ENCODE data around the gene TSHZ3. TPM values are rescaled to one million over a fixed set of nuclear protein-coding genes. Genes with fewer than 3 reads are reported as not detected.

Gene TSHZ3
- total and polyA plus RNA-seq, 2 of the 8 experiments (the other 6 are each of a cell fraction or from before 2014, with no cell fraction given), result 3.1 to 12.3 TPM

GRCh38 chr19:31285744-31286143 lies 63.5 kb downstream of the TSHZ3 start:
- DNase-seq (ENCODE audit: low read depth in 1 of 2, low spot score in 2 of 2), result no peak
- WGBS, 2 experiments (ENCODE audit: extremely low coverage in 1 of 2, insufficient coverage in 1 of 2, insufficient read length in 1 of 2, insufficient replicate concordance in 2 of 2, low coverage in 1 of 2, low lambda C conversion rate in 2 of 2, missing lambda C conversion rate in 1 of 2), result 97% methylated on average over 5 of the region's 5 CpGs; no CpG with 5 or more reads in 1 of the 2 experiments
- Histone ChIP-seq H3K23me2 (ENCODE audit: low read depth, low read length) (no peaks in the 10 kb centered on the region), H3K4me1 (replicated peaks in 1 of 4; ENCODE audit: control insufficient read depth in 3 of 4, insufficient read depth in 4 of 4, low read length in 3 of 4) (peaks cover 0 to 3% (median 0%) of the 10 kb centered on the region in 4 experiments; a peak in 1 of 7 replicates), H3K79me2 (ENCODE audit: control insufficient read depth in 1 of 2, insufficient read depth in 2 of 2, low read length in 2 of 2) (peaks cover 0 to 6% of the 10 kb centered on the region in 2 experiments; a peak in 1 of 4 replicates), H3K4me3 (ENCODE audit: extremely low read depth in 1 of 4, insufficient read depth in 2 of 4, low read depth in 3 of 4, low read length in 4 of 4) (no peak overlapping the region), H3K14ac (ENCODE audit: insufficient read length) (no peak overlapping the region), H3K79me1 (ENCODE audit: low read depth, low read length) (peaks cover 4% of the 10 kb centered on the region; the same call in 1 of the 2 replicates), H2BK15ac (ENCODE audit: low read length) (no peak overlapping the region), H3K27me3 (replicated peaks in 1 of 4; ENCODE audit: control insufficient read depth in 3 of 4, extremely low read depth in 1 of 4, insufficient read depth in 3 of 4, low read length in 3 of 4) (no peaks in the 10 kb centered on the region), H3K36me3 (ENCODE audit: control insufficient read depth in 2 of 4, insufficient read depth in 4 of 4, low read length in 3 of 4) (no peaks in the 10 kb centered on the region), H2BK120ac (replicated peaks; ENCODE audit: low read depth, low read length) (no peak overlapping the region), H2BK5ac (ENCODE audit: low read depth, low read length) (no peak overlapping the region), H2BK12ac (ENCODE audit: low read depth, low read length) (no peak overlapping the region), H4K5ac (ENCODE audit: insufficient read length, low read depth, low read length) (no peak overlapping the region), H3K56ac (replicated peaks; ENCODE audit: insufficient read length, low read depth, low read length) (no peak overlapping the region), H3K18ac (ENCODE audit: extremely low read depth, low read length) (no peak overlapping the region), H3K4me2 (ENCODE audit: insufficient read depth in 1 of 2, low read depth in 2 of 2, low read length in 2 of 2) (no peak overlapping the region), H3K9me3 (ENCODE audit: insufficient read depth in 2 of 2, low read depth in 1 of 2, low read length in 1 of 2) (no peaks in the 10 kb centered on the region), H3K23ac (ENCODE audit: insufficient read length) (no peak overlapping the region), H4K8ac (ENCODE audit: extremely low read depth, insufficient read depth, low read length) (no peak overlapping the region; the same call in 1 of the 2 replicates), H3K27ac (ENCODE audit: low read depth, low read length) (no peak overlapping the region), H2AK5ac (ENCODE audit: low read depth, low read length) (no peak overlapping the region), H2BK20ac (ENCODE audit: low read length) (no peak overlapping the region), H2AFZ (ENCODE audit: low read length) (no peak overlapping the region), H4K91ac (replicated peaks; ENCODE audit: insufficient read length, low read length) (no peak overlapping the region), H3K9ac (replicated peaks in 1 of 4; ENCODE audit: extremely low read depth in 1 of 4, low read depth in 3 of 4, low read length in 3 of 4) (no peak overlapping the region), H4K20me1 (replicated peaks in 1 of 2; ENCODE audit: control insufficient read depth in 1 of 2, insufficient read depth in 2 of 2, low read length in 2 of 2) (no peaks in the 10 kb centered on the region), H3K4ac (replicated peaks; ENCODE audit: insufficient read length, low read depth, low read length) (no peak overlapping the region)
- FAIRE-seq, result no peak
- ChIA-PET CTCF (ENCODE audit: partially characterized antibody) (no interaction called here), POLR2A (ENCODE audit: partially characterized antibody) (no interaction called here)
- TF ChIP-seq GABPA (IDR thresholded peaks at IDR 0.05; ENCODE audit: borderline replicate concordance, insufficient read depth, low read length), result no peak
- no peak for TF ChIP-seq KDM1A (IDR thresholded peaks at IDR 0.05; ENCODE audit: borderline replicate concordance, low read length)
- TF ChIP-seq SIN3A (conservative IDR thresholded peaks at IDR 0.05 in 1 of 2, IDR thresholded peaks at IDR 0.05 in 1 of 2; ENCODE audit: low read depth in 1 of 2, low read length in 2 of 2), result no peak
- no peak for TF ChIP-seq PHF8 (conservative IDR thresholded peaks at IDR 0.05; ENCODE audit: low read depth, low read length)
- no peak for TF ChIP-seq CTBP2 (IDR thresholded peaks at IDR 0.05; ENCODE audit: borderline replicate concordance, insufficient read depth, insufficient read length, low read length)
- TF ChIP-seq KDM5A (IDR thresholded peaks at IDR 0.05; ENCODE audit: low read length), result no peak
- no peak for TF ChIP-seq TBP (IDR thresholded peaks at IDR 0.05; ENCODE audit: low read depth, low read length)
- TF ChIP-seq RNF2 (IDR thresholded peaks at IDR 0.05; ENCODE audit: borderline replicate concordance, low read depth, low read length, missing control alignments, poor library complexity, severe bottlenecking), result no peak
- TF ChIP-seq MAFK (IDR thresholded peaks at IDR 0.05; ENCODE audit: low read depth, low read length), result no peak
- TF ChIP-seq BRCA1 (IDR thresholded peaks at IDR 0.05; ENCODE audit: low read depth, low read length), result no peak
- no peak for TF ChIP-seq HDAC2 (IDR thresholded peaks at IDR 0.05; ENCODE audit: borderline replicate concordance in 1 of 2, low read depth in 2 of 2, low read length in 2 of 2)
- no peak for TF ChIP-seq BACH1 (IDR thresholded peaks at IDR 0.05; ENCODE audit: low read length)
- no peak for TF ChIP-seq TEAD4 (IDR thresholded peaks at IDR 0.05; ENCODE audit: low read depth, low read length)
- TF ChIP-seq SRF (IDR thresholded peaks at IDR 0.05; ENCODE audit: low read depth, low read length), result no peak
